GM23248 (cell line): ENCODE measurements around the gene CCNJL. TPM values are rescaled to one million over a fixed set of nuclear protein-coding genes. Genes with fewer than 3 reads are reported as not detected.

Experiments used
- DNase-seq: peaks from one replicate; pipeline ENCODE4 v3.0.0-alpha.2; 2015
- H2AFZ ChIP-seq: fragments of 200-600 bp; sonication (generic); 2 replicates; pipeline ENCODE4 v1.6.1; 2016; ENCODE audit warnings: antibody characterized with exemption
- H3F3A ChIP-seq: fragments of 200-600 bp; sonication (generic); 2 replicates; pipeline ENCODE4 v1.6.1; 2016; ENCODE audit warnings: mild to moderate bottlenecking, antibody characterized with exemption, mixed run types; ENCODE audit not compliant: insufficient read depth
- H3K27ac ChIP-seq: fragments of 200-600 bp; sonication (generic); 2 replicates; pipeline ENCODE4 v1.5.1; 2016; ENCODE audit warnings: mild to moderate bottlenecking
- H3K27me3 ChIP-seq: fragments of 200-600 bp; sonication (generic); replicated peaks from 2 replicates; pipeline ENCODE4 v1.6.1; 2016; ENCODE audit warnings: mild to moderate bottlenecking; ENCODE audit not compliant: insufficient read depth
- H3K36me3 ChIP-seq: fragments of 200-600 bp; sonication (generic); 2 replicates; pipeline ENCODE4 v1.6.1; 2016; ENCODE audit warnings: low read depth, mild to moderate bottlenecking
- H3K4me1 ChIP-seq: fragments of 200-600 bp; sonication (generic); 2 replicates; pipeline ENCODE4 v1.6.1; 2016; ENCODE audit warnings: mild to moderate bottlenecking; ENCODE audit not compliant: insufficient read depth
- H3K4me2 ChIP-seq: fragments of 200-600 bp; sonication (generic); one replicate; pipeline ENCODE4 v1.6.1; 2016; ENCODE audit warnings: mild to moderate bottlenecking; ENCODE audit not compliant: unreplicated experiment
- H3K4me3 ChIP-seq: fragments of 200-600 bp; sonication (generic); 2 replicates; pipeline ENCODE4 v1.5.1; 2016; ENCODE audit warnings: mild to moderate bottlenecking
- H3K79me2 ChIP-seq: fragments of 200-600 bp; sonication (generic); 2 replicates; pipeline ENCODE4 v1.6.1; 2016; ENCODE audit warnings: mild to moderate bottlenecking; ENCODE audit not compliant: insufficient read depth
- H3K9ac ChIP-seq: fragments of 200-600 bp; sonication (generic); 2 replicates; pipeline ENCODE4 v1.6.1; 2016; ENCODE audit warnings: mild to moderate bottlenecking
- H3K9me2 ChIP-seq: fragments of 200-600 bp; sonication (generic); 2 replicates; pipeline ENCODE4 v1.6.1; 2016; ENCODE audit warnings: mixed run types, mild to moderate bottlenecking, moderate library complexity; ENCODE audit not compliant: insufficient read depth
- H3K9me3 ChIP-seq: fragments of 200-600 bp; sonication (generic); one replicate; pipeline ENCODE4 v1.6.1; 2017; ENCODE audit warnings: low read depth
- H4K20me1 ChIP-seq: fragments of 200-600 bp; sonication (generic); 2 replicates; pipeline ENCODE4 v1.6.0; 2016; ENCODE audit not compliant: insufficient read depth
- EZH2 ChIP-seq: fragments of 200-600 bp; sonication (generic); IDR thresholded peaks from 2 replicates; pipeline ENCODE4 v1.6.1; 2018; ENCODE audit warnings: antibody characterized with exemption, mild to moderate bottlenecking; ENCODE audit not compliant: insufficient read depth, poor library complexity, severe bottlenecking
- EZH2phosphoT487 ChIP-seq: fragments of 200-600 bp; sonication (generic); IDR thresholded peaks from 2 replicates; pipeline ENCODE4 v1.6.1; 2018; ENCODE audit warnings: antibody characterized with exemption, moderate library complexity, mild to moderate bottlenecking, low read depth; ENCODE audit not compliant: insufficient read depth
- WGBS, 2 experiments: methylation state at CpG; one replicate each; pipeline ENCODE4 v1.1.6; 2015 to 2017; ENCODE audit warnings: low lambda C conversion rate in 2 of 2, low coverage in 1 of 2; ENCODE audit errors: missing lambda C conversion rate in 2 of 2; 5-methylcytosine and 5-hydroxymethylcytosine counted together
- in situ Hi-C: fragments of 300-500 bp; cut with MboI; formaldehyde crosslinking; loops from 2 replicates; pipeline ENCODE4 v1.15.0; 2020
- polyA plus RNA-seq: library from polyadenylated mRNA; unstranded; fragments of >200 nt; fragmentation: Nextera tagmentation; extraction: Ambion mirVana; gene quantifications from 2 replicates; pipeline ENCODE4 v1.2.1, GENCODE V29; 2016
- total RNA-seq: library from RNA; depleted of rRNA; stranded (reverse); fragments of >200 nt; shearing (Covaris generic); gene quantifications from 2 replicates; pipeline ENCODE4 v1.2.3, GENCODE V29; 2014

CCNJL gene
- total and polyA plus RNA-seq, 2 experiments from 2014 or later = 0.43 TPM; not detected in 1

DNA sequence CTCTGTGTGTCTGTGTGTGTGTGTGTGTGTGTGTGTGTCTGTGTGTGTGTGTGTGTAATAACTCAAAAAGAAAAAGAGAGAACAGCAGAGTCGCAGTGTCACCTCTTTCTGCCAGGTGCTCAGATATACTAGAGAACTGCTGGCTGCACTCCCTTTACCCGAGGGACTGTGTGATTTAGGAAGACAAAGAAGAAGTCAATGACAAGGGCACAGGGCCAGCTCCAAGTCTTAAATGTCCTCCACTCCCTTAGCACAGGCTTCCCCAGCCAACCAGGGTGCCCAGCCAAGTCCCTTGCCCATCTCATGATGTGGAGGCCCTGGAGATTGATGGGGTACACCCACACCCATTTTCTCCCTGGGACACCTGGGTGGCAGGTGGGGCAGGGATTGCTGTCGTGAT lies 8.7 kb downstream of the CCNJL start:
- no peaks in the 10 kb centered on the region for H3K4me1 ChIP-seq
- no peaks in the 10 kb centered on the region for H4K20me1 ChIP-seq
- no peaks in the 10 kb centered on the region for H3K79me2 ChIP-seq
- 52 to 68% methylated on average over 2 to 3 of the region's 3 CpGs for WGBS, 2 experiments
- no peak overlapping the region for H3K4me2 ChIP-seq
- no peaks in the 10 kb centered on the region for H3K36me3 ChIP-seq
- H2AFZ ChIP-seq = no peak overlapping the region
- no peak overlapping the region for H3K4me3 ChIP-seq
- no peaks in the 10 kb centered on the region for H3K9me3 ChIP-seq
- in situ Hi-C loops = no loop called here
- no peak for DNase-seq
- H3K27me3 ChIP-seq = no peaks in the 10 kb centered on the region; the same call in 1 of the 2 replicates
- no peak overlapping the region for H3K27ac ChIP-seq
- H3K9me2 ChIP-seq = no peaks in the 10 kb centered on the region
- H3K9ac ChIP-seq = no peak overlapping the region
- TF ChIP-seq EZH2phosphoT487 (no peak), EZH2 (no peak)
- H3F3A ChIP-seq = no peaks in the 10 kb centered on the region

DNA sequence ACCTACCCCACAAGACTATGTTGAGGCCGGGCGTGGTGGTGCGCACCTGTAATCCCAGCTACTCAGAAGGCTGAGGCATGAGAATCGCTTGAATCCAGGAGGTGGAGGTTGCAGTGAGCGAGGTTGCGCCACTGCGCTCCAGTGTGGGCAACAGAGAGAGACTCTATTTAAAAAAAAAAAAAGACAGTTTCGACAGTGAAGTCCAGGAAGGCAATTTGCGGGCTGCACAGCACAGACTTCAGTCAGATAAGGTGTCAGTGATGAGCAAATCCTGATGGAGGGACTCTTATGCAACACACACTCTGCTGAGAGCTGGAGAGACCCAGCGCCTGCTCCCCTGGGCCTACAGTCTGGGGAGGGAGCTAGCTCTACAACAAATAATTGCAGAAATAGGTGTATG lies 14.2 kb downstream of the CCNJL start:
- 89 to 91% methylated on average over 10 of the region's 10 CpGs for WGBS, 2 experiments
- no peaks in the 10 kb centered on the region for H3F3A ChIP-seq
- in situ Hi-C loops = no loop called here
- no peaks in the 10 kb centered on the region for H3K4me1 ChIP-seq
- no peaks in the 10 kb centered on the region for H3K36me3 ChIP-seq
- no peaks in the 10 kb centered on the region for H3K79me2 ChIP-seq
- H3K27me3 ChIP-seq = peaks cover 17% of the 10 kb centered on the region; the same call in 1 of the 2 replicates
- no peak overlapping the region for H3K9ac ChIP-seq
- no peaks in the 10 kb centered on the region for H3K9me2 ChIP-seq
- no peak overlapping the region for H3K27ac ChIP-seq
- no peaks in the 10 kb centered on the region for H4K20me1 ChIP-seq
- H2AFZ ChIP-seq = no peak overlapping the region
- H3K4me3 ChIP-seq = no peak overlapping the region
- DNase-seq = no peak
- no peaks in the 10 kb centered on the region for H3K9me3 ChIP-seq
- H3K4me2 ChIP-seq = no peak overlapping the region
- no peak for TF ChIP-seq EZH2phosphoT487
- no peak for TF ChIP-seq EZH2

DNA sequence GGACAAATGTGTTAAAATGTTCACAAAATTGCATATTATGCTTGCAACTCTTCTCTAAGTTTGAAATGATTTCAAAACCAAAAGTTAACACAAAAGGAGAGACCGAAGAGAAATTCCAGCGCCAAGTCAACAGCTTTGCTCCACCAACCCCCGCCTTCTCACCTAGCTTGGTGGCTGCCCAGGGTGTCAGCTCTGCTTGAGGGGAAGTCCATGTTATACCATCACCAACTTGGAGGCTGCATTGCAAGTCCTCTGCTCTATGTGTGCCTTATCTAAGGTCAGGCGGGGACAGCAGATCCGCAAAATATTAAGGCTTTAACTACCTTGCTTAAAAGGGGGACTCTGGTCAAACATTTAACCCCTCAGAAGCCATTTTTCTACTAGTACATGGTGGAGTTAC lies 14.6 kb downstream of the CCNJL start:
- H3F3A ChIP-seq = no peaks in the 10 kb centered on the region
- no peaks in the 10 kb centered on the region for H4K20me1 ChIP-seq
- WGBS, 2 experiments = 70 to 73% methylated on average over 5 of the region's 5 CpGs
- H3K4me2 ChIP-seq = no peak overlapping the region
- TF ChIP-seq EZH2phosphoT487 = no peak
- no peak for TF ChIP-seq EZH2
- H3K9me3 ChIP-seq = no peaks in the 10 kb centered on the region
- no peaks in the 10 kb centered on the region for H3K4me1 ChIP-seq
- DNase-seq = no peak
- H3K27ac ChIP-seq = no peak overlapping the region
- no peaks in the 10 kb centered on the region for H3K79me2 ChIP-seq
- no peaks in the 10 kb centered on the region for H3K36me3 ChIP-seq
- no peak overlapping the region for H3K9ac ChIP-seq
- H3K27me3 ChIP-seq = peaks cover 17% of the 10 kb centered on the region; the same call in 1 of the 2 replicates
- no peak overlapping the region for H3K4me3 ChIP-seq
- in situ Hi-C loops = no loop called here
- no peaks in the 10 kb centered on the region for H3K9me2 ChIP-seq
- H2AFZ ChIP-seq = no peak overlapping the region

DNA sequence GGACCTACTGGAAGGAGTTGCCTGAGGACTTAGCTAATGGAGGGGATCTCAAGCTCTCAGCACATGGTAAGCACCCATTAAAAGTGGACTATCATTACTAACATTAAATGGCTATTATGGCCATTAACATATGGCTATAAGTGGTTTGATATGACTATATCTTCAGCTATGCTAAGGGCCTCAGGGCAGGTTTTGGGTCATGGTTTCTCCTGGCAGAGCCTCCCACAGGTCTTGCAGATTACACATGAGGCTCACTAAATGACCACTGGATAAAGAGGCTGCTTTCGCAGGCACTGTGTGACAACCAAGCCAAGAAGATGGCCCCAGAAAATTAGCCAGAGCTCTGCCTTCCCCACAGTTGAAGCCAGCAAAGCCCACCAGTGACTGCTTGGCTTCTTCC lies 15.4 kb downstream of the CCNJL start:
- in situ Hi-C loops = no loop called here
- H3K9me2 ChIP-seq = no peaks in the 10 kb centered on the region
- H3K79me2 ChIP-seq = no peaks in the 10 kb centered on the region
- H3K27me3 ChIP-seq = peaks cover 17% of the 10 kb centered on the region; the same call in 1 of the 2 replicates
- no peak overlapping the region for H3K9ac ChIP-seq
- no peaks in the 10 kb centered on the region for H3F3A ChIP-seq
- H3K9me3 ChIP-seq = no peaks in the 10 kb centered on the region
- no peak for DNase-seq
- H3K4me2 ChIP-seq = no peak overlapping the region
- H3K36me3 ChIP-seq = no peaks in the 10 kb centered on the region
- TF ChIP-seq EZH2 (no peak), EZH2phosphoT487 (no peak)
- H3K27ac ChIP-seq = no peak overlapping the region
- H2AFZ ChIP-seq = no peak overlapping the region
- no peaks in the 10 kb centered on the region for H3K4me1 ChIP-seq
- WGBS, 2 experiments = 89 to 95% methylated on average over 1 of the region's 1 CpG
- H3K4me3 ChIP-seq = no peak overlapping the region
- no peaks in the 10 kb centered on the region for H4K20me1 ChIP-seq

DNA sequence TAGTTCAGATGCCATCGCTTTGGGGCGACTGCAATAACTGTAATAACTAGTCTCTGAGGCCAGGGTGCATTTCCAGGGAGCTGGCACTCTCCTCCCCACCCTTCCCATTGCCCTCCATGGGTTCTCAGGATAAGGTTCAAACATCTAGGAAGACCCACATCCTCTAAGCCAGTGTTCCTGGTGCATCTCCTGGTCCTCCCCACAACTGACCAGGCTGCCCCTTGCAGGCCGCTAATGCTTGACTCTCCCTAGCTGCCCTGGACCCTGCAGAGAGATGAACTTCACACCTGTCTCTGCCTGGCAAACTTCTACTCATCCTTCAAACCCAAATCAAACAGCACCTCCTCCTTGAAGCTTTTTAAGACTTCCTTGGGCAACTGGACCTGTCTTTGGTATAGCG lies 15.9 kb downstream of the CCNJL start:
- WGBS, 2 experiments = 80 to 87% methylated on average over 4 of the region's 4 CpGs
- H3K79me2 ChIP-seq = no peaks in the 10 kb centered on the region
- no peaks in the 10 kb centered on the region for H3K36me3 ChIP-seq
- H3K4me1 ChIP-seq = no peaks in the 10 kb centered on the region
- in situ Hi-C loops = no loop called here
- no peaks in the 10 kb centered on the region for H3F3A ChIP-seq
- no peak overlapping the region for H3K4me2 ChIP-seq
- no peak overlapping the region for H3K27ac ChIP-seq
- H3K27me3 ChIP-seq = peaks cover 17% of the 10 kb centered on the region; the same call in 1 of the 2 replicates
- H2AFZ ChIP-seq = no peak overlapping the region
- H3K9ac ChIP-seq = no peak overlapping the region
- no peaks in the 10 kb centered on the region for H3K9me3 ChIP-seq
- no peaks in the 10 kb centered on the region for H4K20me1 ChIP-seq
- DNase-seq = no peak
- H3K4me3 ChIP-seq = no peak overlapping the region
- no peak for TF ChIP-seq EZH2phosphoT487
- TF ChIP-seq EZH2 = no peak
- no peaks in the 10 kb centered on the region for H3K9me2 ChIP-seq
